HG02981 (cell line): Measurements from ENCODE around the gene RASGRP2.

Source experiments
- ATAC-seq: cut with Tn5 transposase; IDR thresholded peaks from one replicate; pipeline ENCODE4 v1.9.1; 2021; ENCODE audit warnings: mild to moderate bottlenecking, moderate library complexity; ENCODE audit not compliant: unreplicated experiment

RASGRP2 gene

GRCh38 chr11:64742087-64742888 is 1.7 kb downstream of the RASGRP2 start:
- no peak for ATAC-seq

GRCh38 chr11:64741375-64742086 is 2.4 kb downstream of the RASGRP2 start:
- no peak for ATAC-seq

GRCh38 chr11:64739871-64740270 is 4.1 kb downstream of the RASGRP2 start:
- no peak for ATAC-seq

- ATAC-seq = no peak
These were observed 7.3 kb downstream of the RASGRP2 start for GRCh38 chr11:64736654-64737053.

GRCh38 chr11:64735725-64736259 is 8.2 kb downstream of the RASGRP2 start:
- no peak for ATAC-seq

GRCh38 chr11:64734811-64735724 is 8.9 kb downstream of the RASGRP2 start:
- ATAC-seq = no peak

GRCh38 chr11:64731601-64732000 is 12.3 kb downstream of the RASGRP2 start:
- ATAC-seq = no peak

- ATAC-seq = no peak
These were observed 14.0 kb downstream of the RASGRP2 start for GRCh38 chr11:64729851-64730382.

- ATAC-seq = no peak
These were observed 15.1 kb downstream of the RASGRP2 start for GRCh38 chr11:64728757-64729365.

GRCh38 chr11:64726867-64727530 is 16.9 kb downstream of the RASGRP2 start:
- no peak for ATAC-seq

- no peak for ATAC-seq
These were observed 17.7 kb downstream of the RASGRP2 start for GRCh38 chr11:64726211-64726641.

GRCh38 chr11:64724863-64725532 is 18.9 kb downstream of the RASGRP2 start:
- no peak for ATAC-seq

GRCh38 chr11:64723907-64724862 is 19.8 kb downstream of the RASGRP2 start:
- ATAC-seq = no peak

- ATAC-seq = peak; percentile 68
These were observed 20.6 kb downstream of the RASGRP2 start, which contains the start of gene NRXN2 for GRCh38 chr11:64723117-64723906. Gene NRXN2, minus strand, starts transcription at chr11:64723197. Its CDS starts 9,498 bp downstream, at chr11:64713699.

GRCh38 chr11:64722141-64723065 is 21.5 kb downstream of the RASGRP2 start:
- ATAC-seq = no peak

- no peak for ATAC-seq
These were observed 22.6 kb downstream of the RASGRP2 start for GRCh38 chr11:64721359-64721699.
